ENCODE results near the gene HIVEP2.

- TF ChIP-seq EZH2 (IDR thresholded peaks at IDR 0.05; ENCODE audit: low read length, unreplicated experiment) (no peak), CTCF (conservative IDR thresholded peaks at IDR 0.05; ENCODE audit: low read depth, low read length) (no peak)
Measured at GRCh38 chr6:142821164-142821716, 123.7 kb downstream of the HIVEP2 start.

Measured in PC-3 (cell line).